ENCODE data around the gene NHEJ1.

The NHEJ1 gene

GRCh38 chr2:219127037-219127635 lies 33.5 kb downstream of the NHEJ1 start:
- Histone ChIP-seq H3K27ac (ENCODE audit: low read depth, low read length) (no peak overlapping the region), H4K91ac (ENCODE audit: low read depth, low read length) (no peak overlapping the region), H3K4me1 (ENCODE audit: control insufficient read depth in 1 of 2, insufficient read depth in 2 of 2, low read length in 2 of 2) (peaks cover 2 to 10% of the 10 kb centered on the region in 2 experiments), H2AFZ (ENCODE audit: insufficient read depth, low read length, poor library complexity) (no peak overlapping the region), H4K8ac (ENCODE audit: low read depth, low read length) (no peak overlapping the region), H3K9me3 (ENCODE audit: insufficient read depth, low read depth, low read length) (no peaks in the 10 kb centered on the region), H2BK12ac (ENCODE audit: low read length) (no peak overlapping the region), H3K4ac (ENCODE audit: low read depth, low read length) (no peak overlapping the region), H3K27me3 (ENCODE audit: insufficient read depth, low read length) (no peaks in the 10 kb centered on the region), H2BK120ac (ENCODE audit: insufficient read depth, low read length, poor library complexity) (no peak overlapping the region), H3K36me3 (ENCODE audit: control insufficient read depth in 1 of 2, insufficient read depth in 2 of 2, low read length in 2 of 2) (no peaks in the 10 kb centered on the region), H3K4me2 (ENCODE audit: low read length) (no peak overlapping the region), H3K14ac (ENCODE audit: low read length) (no peak overlapping the region), H4K12ac (ENCODE audit: low read depth, low read length) (no peak overlapping the region), H3K23ac (ENCODE audit: low read length) (no peak overlapping the region), H2BK5ac (ENCODE audit: low read depth, low read length, poor library complexity) (no peak overlapping the region), H3K79me1 (ENCODE audit: low read length) (no peaks in the 10 kb centered on the region), H2AK5ac (ENCODE audit: low read length) (no peak overlapping the region), H3K9ac (ENCODE audit: low read length) (no peak overlapping the region), H3K4me3 (ENCODE audit: low read depth, low read length) (no peak overlapping the region), H3K18ac (ENCODE audit: low read length) (no peak overlapping the region), H3K79me2 (ENCODE audit: control insufficient read depth, insufficient read depth, low read length, poor library complexity) (peaks cover 2% of the 10 kb centered on the region)
- DNase-seq = no peak
- no CpG with 5 or more reads among the region's 2 CpGs for WGBS (ENCODE audit: extremely low coverage, insufficient coverage, insufficient read length)

GRCh38 chr2:219126555-219126954 lies 34.1 kb downstream of the NHEJ1 start:
- Histone ChIP-seq H3K9me3 (ENCODE audit: insufficient read depth, low read depth, low read length) (no peaks in the 10 kb centered on the region), H2AK5ac (ENCODE audit: low read length) (no peak overlapping the region), H2BK5ac (ENCODE audit: low read depth, low read length, poor library complexity) (no peak overlapping the region), H3K4me1 (ENCODE audit: control insufficient read depth in 1 of 2, insufficient read depth in 2 of 2, low read length in 2 of 2) (peaks cover 2 to 10% of the 10 kb centered on the region in 2 experiments), H3K18ac (ENCODE audit: low read length) (no peak overlapping the region), H3K23ac (ENCODE audit: low read length) (no peak overlapping the region), H2AFZ (ENCODE audit: insufficient read depth, low read length, poor library complexity) (no peak overlapping the region), H4K12ac (ENCODE audit: low read depth, low read length) (no peak overlapping the region), H2BK12ac (ENCODE audit: low read length) (no peak overlapping the region), H3K27ac (ENCODE audit: low read depth, low read length) (no peak overlapping the region), H3K4me3 (ENCODE audit: low read depth, low read length) (no peak overlapping the region), H3K14ac (ENCODE audit: low read length) (no peak overlapping the region), H3K27me3 (ENCODE audit: insufficient read depth, low read length) (no peaks in the 10 kb centered on the region), H4K8ac (ENCODE audit: low read depth, low read length) (no peak overlapping the region), H3K79me1 (ENCODE audit: low read length) (no peaks in the 10 kb centered on the region), H3K4me2 (ENCODE audit: low read length) (no peak overlapping the region), H3K4ac (ENCODE audit: low read depth, low read length) (no peak overlapping the region), H3K36me3 (ENCODE audit: control insufficient read depth in 1 of 2, insufficient read depth in 2 of 2, low read length in 2 of 2) (no peaks in the 10 kb centered on the region), H3K79me2 (ENCODE audit: control insufficient read depth, insufficient read depth, low read length, poor library complexity) (peaks cover 2% of the 10 kb centered on the region), H3K9ac (ENCODE audit: low read length) (no peak overlapping the region), H2BK120ac (ENCODE audit: insufficient read depth, low read length, poor library complexity) (no peak overlapping the region), H4K91ac (ENCODE audit: low read depth, low read length) (no peak overlapping the region)
- no peak for DNase-seq
- no CpG with 5 or more reads among the region's 3 CpGs for WGBS (ENCODE audit: extremely low coverage, insufficient coverage, insufficient read length)

GRCh38 chr2:219125886-219126270 lies 34.7 kb downstream of the NHEJ1 start:
- Histone ChIP-seq H3K27me3 (ENCODE audit: insufficient read depth, low read length) (no peaks in the 10 kb centered on the region), H2BK120ac (ENCODE audit: insufficient read depth, low read length, poor library complexity) (no peak overlapping the region), H3K79me1 (ENCODE audit: low read length) (no peaks in the 10 kb centered on the region), H3K18ac (ENCODE audit: low read length) (no peak overlapping the region), H3K23ac (ENCODE audit: low read length) (no peak overlapping the region), H4K91ac (ENCODE audit: low read depth, low read length) (no peak overlapping the region), H4K12ac (ENCODE audit: low read depth, low read length) (no peak overlapping the region), H3K4me2 (ENCODE audit: low read length) (no peak overlapping the region), H2AK5ac (ENCODE audit: low read length) (no peak overlapping the region), H3K14ac (ENCODE audit: low read length) (no peak overlapping the region), H3K9ac (ENCODE audit: low read length) (no peak overlapping the region), H2BK12ac (ENCODE audit: low read length) (no peak overlapping the region), H3K4me3 (ENCODE audit: low read depth, low read length) (no peak overlapping the region), H3K79me2 (ENCODE audit: control insufficient read depth, insufficient read depth, low read length, poor library complexity) (peaks cover 2% of the 10 kb centered on the region), H2BK5ac (ENCODE audit: low read depth, low read length, poor library complexity) (no peak overlapping the region), H3K4me1 (ENCODE audit: control insufficient read depth in 1 of 2, insufficient read depth in 2 of 2, low read length in 2 of 2) (peaks cover 2 to 10% of the 10 kb centered on the region in 2 experiments), H3K27ac (ENCODE audit: low read depth, low read length) (no peak overlapping the region), H3K36me3 (ENCODE audit: control insufficient read depth in 1 of 2, insufficient read depth in 2 of 2, low read length in 2 of 2) (no peaks in the 10 kb centered on the region), H3K9me3 (ENCODE audit: insufficient read depth, low read depth, low read length) (no peaks in the 10 kb centered on the region), H3K4ac (ENCODE audit: low read depth, low read length) (no peak overlapping the region), H4K8ac (ENCODE audit: low read depth, low read length) (no peak overlapping the region), H2AFZ (ENCODE audit: insufficient read depth, low read length, poor library complexity) (no peak overlapping the region)
- no peak for DNase-seq
- WGBS (ENCODE audit: extremely low coverage, insufficient coverage, insufficient read length) = no CpG with 5 or more reads among the region's 1 CpG

GRCh38 chr2:219125225-219125885 lies 35.3 kb downstream of the NHEJ1 start:
- Histone ChIP-seq H4K8ac (ENCODE audit: low read depth, low read length) (no peak overlapping the region), H2BK12ac (ENCODE audit: low read length) (no peak overlapping the region), H3K9me3 (ENCODE audit: insufficient read depth, low read depth, low read length) (no peaks in the 10 kb centered on the region), H3K14ac (ENCODE audit: low read length) (no peak overlapping the region), H2BK5ac (ENCODE audit: low read depth, low read length, poor library complexity) (no peak overlapping the region), H3K4me1 (ENCODE audit: control insufficient read depth in 1 of 2, insufficient read depth in 2 of 2, low read length in 2 of 2) (peaks cover 2 to 10% of the 10 kb centered on the region in 2 experiments), H3K27ac (ENCODE audit: low read depth, low read length) (no peak overlapping the region), H2AK5ac (ENCODE audit: low read length) (no peak overlapping the region), H4K91ac (ENCODE audit: low read depth, low read length) (no peak overlapping the region), H3K36me3 (ENCODE audit: control insufficient read depth in 1 of 2, insufficient read depth in 2 of 2, low read length in 2 of 2) (no peaks in the 10 kb centered on the region), H3K4me2 (ENCODE audit: low read length) (no peak overlapping the region), H3K79me2 (ENCODE audit: control insufficient read depth, insufficient read depth, low read length, poor library complexity) (peaks cover 2% of the 10 kb centered on the region), H3K18ac (ENCODE audit: low read length) (no peak overlapping the region), H3K23ac (ENCODE audit: low read length) (no peak overlapping the region), H4K12ac (ENCODE audit: low read depth, low read length) (no peak overlapping the region), H3K79me1 (ENCODE audit: low read length) (no peaks in the 10 kb centered on the region), H3K27me3 (ENCODE audit: insufficient read depth, low read length) (no peaks in the 10 kb centered on the region), H3K9ac (ENCODE audit: low read length) (no peak overlapping the region), H3K4me3 (ENCODE audit: low read depth, low read length) (no peak overlapping the region), H3K4ac (ENCODE audit: low read depth, low read length) (no peak overlapping the region), H2BK120ac (ENCODE audit: insufficient read depth, low read length, poor library complexity) (no peak overlapping the region), H2AFZ (ENCODE audit: insufficient read depth, low read length, poor library complexity) (no peak overlapping the region)
- no CpG with 5 or more reads among the region's 10 CpGs for WGBS (ENCODE audit: extremely low coverage, insufficient coverage, insufficient read length)
- DNase-seq = peak in 1 of 2 donors; percentile 22

All from trophoblast cell (in vitro differentiated cells and primary cell).